ENCODE results near the gene TCF7.

- no peak for TF ChIP-seq NRF1 (IDR thresholded peaks at IDR 0.05; ENCODE audit: low read depth, low read length)
- no peak for TF ChIP-seq CTCF (IDR thresholded peaks at IDR 0.05)
- TF ChIP-seq REST (IDR thresholded peaks at IDR 0.05; ENCODE audit: low read depth, low read length), result no peak
- no peak for TF ChIP-seq RXRA (IDR thresholded peaks at IDR 0.05; ENCODE audit: borderline replicate concordance, low read depth)
- TF ChIP-seq RCOR1 (IDR thresholded peaks at IDR 0.05; ENCODE audit: low read length), result no peak
- TF ChIP-seq GABPA (IDR thresholded peaks at IDR 0.05; ENCODE audit: low read depth), result no peak
These were observed 18.9 kb downstream of the TCF7 start for GRCh38 chr5:134133188-134133994.

Data from SK-N-SH (cell line).